Cardiac muscle cell (in vitro differentiated cells and primary cell): ENCODE measurements around the gene POMGNT2. TPM values are rescaled to one million over a fixed set of nuclear protein-coding genes. Genes with fewer than 3 reads are reported as not detected.

ENCODE experiments used
- DNase-seq, 2 donors: peaks; one replicate each; pipeline versions ENCODE4 v3.0.0 to v3.0.0-alpha.2; 2010 to 2017; ENCODE audit warnings: low read depth in 1 of 2, low spot score in 1 of 2
- H3K27ac ChIP-seq: fragments of 200-600 bp; sonication (generic); 2 replicates; pipeline ENCODE4 v1.5.1; 2016
- H3K27me3 ChIP-seq: fragments of 200-600 bp; sonication (generic); 2 replicates; pipeline ENCODE4 v1.6.0; 2016; ENCODE audit warnings: control low read depth
- H3K36me3 ChIP-seq: fragments of 200-600 bp; sonication (generic); 2 replicates; pipeline ENCODE4 v1.5.1; 2016; ENCODE audit warnings: control low read depth
- H3K4me1 ChIP-seq: fragments of 200-600 bp; sonication (generic); 2 replicates; pipeline ENCODE4 v1.8.1; 2017; ENCODE audit warnings: low read depth, mild to moderate bottlenecking, mixed run types
- H3K4me3 ChIP-seq: fragments of 200-600 bp; sonication (generic); 2 replicates; pipeline ENCODE4 v1.5.1; 2016; ENCODE audit warnings: mild to moderate bottlenecking
- H3K9me3 ChIP-seq: fragments of 200-600 bp; sonication (generic); 2 replicates; pipeline ENCODE4 v1.5.1; 2017; ENCODE audit warnings: low read depth, mild to moderate bottlenecking, control low read depth
- polyA plus RNA-seq: library from polyadenylated mRNA; unstranded; fragments of >200 nt; fragmentation: Nextera tagmentation; extraction: Ambion mirVana; gene quantifications from 2 replicates; pipeline ENCODE4 v1.2.1, GENCODE V29; 2016
- total RNA-seq: library from RNA; depleted of rRNA; stranded (reverse); fragments of >200 nt; gene quantifications from 2 replicates; pipeline ENCODE4 v1.2.3, GENCODE V29; 2016
- TF ChIP-seq, protein P1 (sequence below): IDR thresholded peaks from 2 replicates; pipeline ENCODE4 v1.5.1; 2012; ENCODE audit warnings: low read depth, mild to moderate bottlenecking, low read length

Gene POMGNT2
- total and polyA plus RNA-seq, 2 experiments from 2014 or later, result 18.4 to 32.7 TPM

DNA sequence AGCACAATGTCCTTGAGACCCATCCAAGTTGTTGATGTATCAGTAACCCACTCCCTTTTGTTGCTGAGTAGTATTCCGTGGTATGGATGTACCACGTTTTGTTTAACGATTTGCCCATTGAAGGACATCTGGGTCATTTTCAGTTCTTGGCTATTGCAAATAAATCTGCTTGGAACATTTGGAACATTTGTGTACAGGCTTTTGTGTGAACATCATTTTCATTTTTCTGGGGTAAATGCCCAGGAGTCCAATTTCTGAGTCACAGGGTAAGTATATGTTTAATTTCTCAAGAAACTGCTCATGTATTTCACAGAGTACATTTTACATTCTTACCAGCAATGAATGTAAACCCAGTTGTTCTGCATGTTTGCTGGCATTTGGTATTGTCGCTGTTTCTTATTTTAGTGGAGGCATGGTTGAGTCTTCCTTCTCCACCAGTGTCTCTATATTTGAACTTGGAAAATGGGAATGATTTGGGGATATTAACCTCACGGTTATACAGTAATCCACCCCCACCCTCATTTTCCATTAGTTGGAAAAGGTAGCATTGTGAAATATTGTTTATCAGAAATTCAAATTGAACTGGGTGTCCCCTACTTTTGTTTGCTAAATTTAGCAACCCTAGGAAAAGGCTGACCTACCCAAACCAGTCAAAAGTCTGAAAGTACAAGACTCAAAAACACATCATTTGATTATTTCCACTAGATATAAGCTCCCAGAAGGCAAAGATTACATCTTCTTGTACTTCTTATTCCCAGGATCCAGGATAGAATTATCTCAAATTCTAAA, 30.8 kb downstream of the POMGNT2 start:
- no peaks in the 10 kb centered on the region for H3K9me3 ChIP-seq
- H3K4me3 ChIP-seq, result no peak overlapping the region
- no peak overlapping the region for H3K27ac ChIP-seq
- no peaks in the 10 kb centered on the region for H3K36me3 ChIP-seq
- no peaks in the 10 kb centered on the region for H3K4me1 ChIP-seq
- TF ChIP-seq, protein P1, sequence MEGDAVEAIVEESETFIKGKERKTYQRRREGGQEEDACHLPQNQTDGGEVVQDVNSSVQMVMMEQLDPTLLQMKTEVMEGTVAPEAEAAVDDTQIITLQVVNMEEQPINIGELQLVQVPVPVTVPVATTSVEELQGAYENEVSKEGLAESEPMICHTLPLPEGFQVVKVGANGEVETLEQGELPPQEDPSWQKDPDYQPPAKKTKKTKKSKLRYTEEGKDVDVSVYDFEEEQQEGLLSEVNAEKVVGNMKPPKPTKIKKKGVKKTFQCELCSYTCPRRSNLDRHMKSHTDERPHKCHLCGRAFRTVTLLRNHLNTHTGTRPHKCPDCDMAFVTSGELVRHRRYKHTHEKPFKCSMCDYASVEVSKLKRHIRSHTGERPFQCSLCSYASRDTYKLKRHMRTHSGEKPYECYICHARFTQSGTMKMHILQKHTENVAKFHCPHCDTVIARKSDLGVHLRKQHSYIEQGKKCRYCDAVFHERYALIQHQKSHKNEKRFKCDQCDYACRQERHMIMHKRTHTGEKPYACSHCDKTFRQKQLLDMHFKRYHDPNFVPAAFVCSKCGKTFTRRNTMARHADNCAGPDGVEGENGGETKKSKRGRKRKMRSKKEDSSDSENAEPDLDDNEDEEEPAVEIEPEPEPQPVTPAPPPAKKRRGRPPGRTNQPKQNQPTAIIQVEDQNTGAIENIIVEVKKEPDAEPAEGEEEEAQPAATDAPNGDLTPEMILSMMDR, result no peak
- DNase-seq, result no peak
- peaks cover 7% of the 10 kb centered on the region for H3K27me3 ChIP-seq

DNA sequence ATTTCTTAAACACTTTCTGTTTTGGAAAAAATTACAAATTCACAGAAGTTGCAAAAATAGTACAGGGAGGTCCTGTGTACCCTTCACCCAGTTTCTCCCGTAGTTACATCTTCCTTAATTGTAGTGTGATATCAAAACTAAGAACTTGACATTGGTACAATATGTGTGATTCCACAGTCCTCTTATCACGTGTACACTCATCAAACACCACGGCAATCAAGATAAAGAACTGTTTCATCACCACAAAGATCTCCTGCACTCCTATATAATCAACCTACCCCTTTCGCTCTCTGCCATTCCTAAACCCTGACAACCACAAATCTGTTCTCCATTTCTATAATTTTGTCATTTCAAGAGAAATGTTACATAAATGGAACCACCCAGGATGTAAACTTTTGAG, 31.4 kb downstream of the POMGNT2 start:
- Histone ChIP-seq H3K4me3 (no peak overlapping the region), H3K36me3 (no peaks in the 10 kb centered on the region), H3K27me3 (peaks cover 7% of the 10 kb centered on the region), H3K9me3 (no peaks in the 10 kb centered on the region), H3K4me1 (no peaks in the 10 kb centered on the region), H3K27ac (no peak overlapping the region)
- no peak for DNase-seq
- TF ChIP-seq, protein P1, result no peak

DNA sequence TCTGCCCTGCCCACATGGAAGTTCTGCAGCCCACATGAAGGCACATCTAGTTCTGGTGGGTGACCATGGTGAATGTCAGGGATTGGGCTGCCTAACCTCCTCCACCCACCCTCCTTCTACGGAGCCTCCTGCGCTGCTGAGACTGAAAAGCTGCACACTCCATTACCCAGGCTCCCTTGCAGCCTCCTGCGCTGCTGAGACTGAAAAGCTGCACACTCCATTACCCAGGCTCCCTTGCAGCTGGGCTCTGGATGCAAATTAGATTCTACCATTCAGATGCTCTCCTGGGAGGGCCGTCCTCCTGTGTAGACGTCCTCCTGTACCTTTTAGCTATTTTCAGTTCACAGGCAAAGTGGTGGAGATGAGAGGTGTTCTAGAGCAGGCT, 32.1 kb downstream of the POMGNT2 start:
- Histone ChIP-seq H3K36me3 (no peaks in the 10 kb centered on the region), H3K9me3 (no peaks in the 10 kb centered on the region), H3K27me3 (peaks cover 7% of the 10 kb centered on the region), H3K27ac (no peak overlapping the region), H3K4me3 (no peak overlapping the region), H3K4me1 (no peaks in the 10 kb centered on the region)
- DNase-seq, result no peak
- TF ChIP-seq, protein P1, result no peak

DNA sequence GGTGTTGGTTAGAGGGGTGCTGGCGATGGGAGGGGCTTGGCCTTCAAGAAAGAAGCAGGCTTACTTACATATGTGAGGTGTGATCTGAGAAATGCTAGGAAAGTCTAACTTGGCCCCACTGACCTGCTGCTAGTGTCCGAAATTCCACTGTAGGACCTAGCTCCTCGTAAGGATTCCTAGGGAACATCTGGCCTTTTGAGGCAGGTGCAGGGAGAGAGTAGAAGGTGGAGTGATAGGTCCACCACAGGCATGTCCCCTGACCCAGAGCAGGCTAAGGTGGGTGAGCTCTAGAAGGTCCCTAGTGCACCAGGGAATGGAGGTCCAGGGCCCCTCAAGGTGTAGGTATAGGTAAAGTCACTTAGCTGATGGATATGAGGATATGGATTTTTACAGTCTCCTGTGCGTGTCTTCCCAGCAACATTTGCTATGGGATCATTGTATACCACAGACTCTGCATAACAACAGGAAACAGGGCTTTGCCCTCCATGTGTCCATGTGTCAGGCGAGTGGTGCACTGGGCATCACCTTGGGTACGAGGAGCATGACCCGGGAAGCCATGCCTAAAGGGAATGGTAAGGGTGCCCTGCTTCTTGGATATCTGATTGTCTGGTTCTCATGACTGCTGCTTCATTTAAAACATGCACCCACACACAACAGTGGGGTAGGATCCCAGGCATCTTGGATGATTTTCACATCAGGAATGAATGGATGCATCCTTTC, 32.6 kb downstream of the POMGNT2 start:
- DNase-seq, result no peak
- Histone ChIP-seq H3K36me3 (no peaks in the 10 kb centered on the region), H3K4me3 (no peak overlapping the region), H3K4me1 (no peaks in the 10 kb centered on the region), H3K27me3 (peaks cover 7% of the 10 kb centered on the region), H3K9me3 (no peaks in the 10 kb centered on the region), H3K27ac (no peak overlapping the region)
- TF ChIP-seq, protein P1, result no peak

DNA sequence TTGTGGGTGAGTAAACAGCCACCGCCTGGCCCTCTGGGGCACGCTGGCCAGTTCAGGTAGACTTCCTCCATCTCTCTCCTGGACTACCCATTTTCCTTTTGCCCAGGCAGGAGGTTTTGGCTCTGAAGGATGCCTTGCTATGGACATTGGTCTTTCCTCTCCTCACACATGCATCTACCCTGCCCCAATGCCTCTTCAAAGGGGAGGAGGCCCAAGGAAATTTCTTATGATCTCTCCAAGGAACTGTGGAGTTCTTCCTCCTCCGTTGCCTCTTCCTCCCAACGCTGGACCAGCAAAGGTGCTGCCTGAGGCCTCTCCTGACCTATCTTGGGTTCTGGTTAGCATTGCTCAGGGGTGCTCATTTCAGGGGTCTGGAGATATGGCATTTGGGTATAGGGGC, 33.5 kb downstream of the POMGNT2 start:
- no peaks in the 10 kb centered on the region for H3K9me3 ChIP-seq
- peaks cover 7% of the 10 kb centered on the region for H3K27me3 ChIP-seq
- DNase-seq, result no peak
- H3K4me3 ChIP-seq, result no peak overlapping the region
- no peaks in the 10 kb centered on the region for H3K36me3 ChIP-seq
- H3K4me1 ChIP-seq, result no peaks in the 10 kb centered on the region
- TF ChIP-seq, protein P1, result no peak
- H3K27ac ChIP-seq, result no peak overlapping the region
